Measurements from ENCODE around the gene MOBP.
A peak's percentile ranks its signal among the peaks of the same experiment; 100 is the strongest.

The MOBP gene

GRCh38 chr3:39501059-39501458 lies 33.6 kb downstream of the MOBP start:
- DNase-seq = no peak

- DNase-seq = peak; percentile 15
These were observed 34.7 kb downstream of the MOBP start for GRCh38 chr3:39501968-39502837.

GRCh38 chr3:39502838-39503145 lies 35.3 kb downstream of the MOBP start:
- peak; percentile 67 for DNase-seq

GRCh38 chr3:39505866-39506742 lies 38.6 kb downstream of the MOBP start:
- no peak for DNase-seq

GRCh38 chr3:39506863-39507262 lies 39.4 kb downstream of the MOBP start:
- no peak for DNase-seq

GRCh38 chr3:39513791-39514369 lies 46.4 kb downstream of the MOBP start:
- DNase-seq = no peak

GRCh38 chr3:39515681-39516441 lies 48.4 kb downstream of the MOBP start:
- DNase-seq = no peak

GRCh38 chr3:39519103-39519502 lies 51.6 kb downstream of the MOBP start:
- DNase-seq = no peak

GRCh38 chr3:39519554-39520288 lies 52.2 kb downstream of the MOBP start:
- DNase-seq = no peak

GRCh38 chr3:39521456-39521855 lies 54.0 kb downstream of the MOBP start:
- DNase-seq = no peak

GRCh38 chr3:39524107-39524506 lies 56.6 kb downstream of the MOBP start:
- DNase-seq = no peak

- no peak for DNase-seq
These were observed 61.4 kb downstream of the MOBP start for GRCh38 chr3:39528844-39529243.

GRCh38 chr3:39529577-39529976 lies 62.1 kb downstream of the MOBP start:
- no peak for DNase-seq

- DNase-seq = no peak
These were observed 63.6 kb downstream of the MOBP start for GRCh38 chr3:39531066-39531465.

- DNase-seq = peak; percentile 21
These were observed 64.2 kb downstream of the MOBP start for GRCh38 chr3:39531665-39532064.

- DNase-seq = no peak
These were observed 65.3 kb downstream of the MOBP start for GRCh38 chr3:39532777-39533176.

GRCh38 chr3:39533226-39533625 lies 65.7 kb downstream of the MOBP start:
- no peak for DNase-seq

- no peak for DNase-seq
These were observed 72.9 kb downstream of the MOBP start for GRCh38 chr3:39540162-39540921.

- DNase-seq = no peak
These were observed 74.0 kb downstream of the MOBP start for GRCh38 chr3:39541442-39541841.

GRCh38 chr3:39541917-39542329 lies 74.4 kb downstream of the MOBP start:
- peak; percentile 74 for DNase-seq

GRCh38 chr3:39542588-39542988 lies 75.1 kb downstream of the MOBP start:
- no peak for DNase-seq
